ENCODE results near the gene CDH23.

Gene CDH23

DNA sequence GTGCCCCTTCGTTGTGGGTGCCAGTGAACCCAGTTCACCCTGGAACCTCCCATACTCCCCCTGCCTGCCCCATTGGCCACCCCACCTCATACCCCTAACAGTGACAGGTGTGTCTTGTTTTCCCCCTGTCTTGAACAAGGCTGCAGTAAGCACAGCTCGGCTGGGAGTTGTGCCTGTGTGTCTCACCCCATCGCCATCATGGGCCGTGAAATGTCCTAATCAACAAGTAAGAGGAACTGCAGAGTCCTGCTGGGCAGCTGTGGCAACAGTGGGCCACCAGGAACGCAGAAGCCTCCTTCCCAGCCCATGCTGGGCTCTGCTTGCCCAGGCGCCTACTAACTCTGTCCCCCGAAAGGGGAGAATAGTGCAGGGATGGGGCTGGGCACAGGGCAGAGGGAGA is 231.2 kb downstream of the CDH23 start:
- DNase-seq (ENCODE audit: low read depth) = no peak
- no peak overlapping the region for H3K4me3 ChIP-seq (ENCODE audit: low read length)
- no peak for TF ChIP-seq CTCF (conservative IDR thresholded peaks at IDR 0.05; ENCODE audit: low read depth, low read length)

GRCh38 chr10:71629131-71629530 is 232.4 kb downstream of the CDH23 start:
- no peak for TF ChIP-seq CTCF (conservative IDR thresholded peaks at IDR 0.05; ENCODE audit: low read depth, low read length)
- no peak overlapping the region for H3K4me3 ChIP-seq (ENCODE audit: low read length)
- no peak for DNase-seq (ENCODE audit: low read depth)

- DNase-seq (ENCODE audit: low read depth) = no peak
Measured at GRCh38 chr10:71630168-71630567, 233.4 kb downstream of the CDH23 start.

GRCh38 chr10:71631007-71631861 is 234.5 kb downstream of the CDH23 start:
- no peak for TF ChIP-seq CTCF (conservative IDR thresholded peaks at IDR 0.05; ENCODE audit: low read depth, low read length)
- no peak for DNase-seq (ENCODE audit: low read depth)
- H3K4me3 ChIP-seq (ENCODE audit: low read length) = no peak overlapping the region

More at GRCh38 chr10:71630168-71630567, 233.4 kb downstream of the CDH23 start:
- TF ChIP-seq CTCF (conservative IDR thresholded peaks at IDR 0.05; ENCODE audit: low read depth, low read length) = no peak
- no peak overlapping the region for H3K4me3 ChIP-seq (ENCODE audit: low read length)

- TF ChIP-seq CTCF (conservative IDR thresholded peaks at IDR 0.05; ENCODE audit: low read depth, low read length) = no peak
- DNase-seq (ENCODE audit: low read depth) = no peak
- H3K4me3 ChIP-seq (ENCODE audit: low read length) = no peak overlapping the region
Measured at GRCh38 chr10:71632200-71632820, 235.6 kb downstream of the CDH23 start.

- H3K4me3 ChIP-seq (ENCODE audit: low read length) = no peak overlapping the region
- DNase-seq (ENCODE audit: low read depth) = no peak
- no peak for TF ChIP-seq CTCF (conservative IDR thresholded peaks at IDR 0.05; ENCODE audit: low read depth, low read length)
Measured at GRCh38 chr10:71632896-71633600, 236.3 kb downstream of the CDH23 start.

Data from retinal pigment epithelial cell (primary cell).